K562 (cell line): ENCODE results near the gene SOD1. TPM values are rescaled to one million over a fixed set of nuclear protein-coding genes. Genes with fewer than 3 reads are reported as not detected.

Experiments
- ATAC-seq: fragments of 200-7000 bp; cut with Tn5 transposase; 3 replicates; pipeline ENCODE4 v1.9.1; 2020; ENCODE audit warnings: moderate library complexity
- BruUV-seq: library from RNA; stranded (reverse); fragments of 400-500 nt; replicated peaks from 2 replicates; lab custom pipeline; 2021; lab: Mats Ljungman, UMichigan
- CTCF ChIA-PET: fragments of 300-600 bp; formaldehyde crosslinking; extraction: SDS; loops from one replicate; lab custom pipeline; 2021; ENCODE audit warnings: low intra/inter-chr PET ratio; lab: Yijun Ruan, JAX
- POLR2A ChIA-PET: fragments of 300-600, 350-650 bp; sonication (Branson Sonifier 250); formaldehyde crosslinking; extraction: SDS; loops from one replicate; lab custom pipeline; 2021; ENCODE audit warnings: antibody characterized with exemption, inconsistent platforms; lab: Yijun Ruan, JAX
- DNase-seq, 4 experiments: peaks; one replicate each; pipeline versions ENCODE4 v3.0.0 to v3.0.0-alpha.2; 2011 to 2018; ENCODE audit warnings: low spot score in 3 of 4, mixed read lengths in 3 of 4; ENCODE audit errors: extremely low read depth in 1 of 4
- FAIRE-seq: peaks from 2 replicates; lab custom pipeline; 2011; peaks lifted over from hg19 to GRCh38; lab: Jason Lieb, UNC
- H2AFZ ChIP-seq: 2 replicates; pipeline ENCODE4 v1.6.0; 2011; ENCODE audit warnings: low read depth, low read length, control low read depth, inconsistent platforms
- H3K27ac ChIP-seq: fragments of 200-600 bp; 3 replicates; pipeline ENCODE4 v1.8.0; 2011; ENCODE audit warnings: low read depth, mild to moderate bottlenecking, control low read depth, inconsistent platforms, low read length, moderate library complexity, mixed read lengths; ENCODE audit errors: extremely low read depth
- H3K27me3 ChIP-seq, 2 experiments: fragments of 300-600 bp in 1 of 2; 2 replicates in 1 of 2; 3 replicates in 1 of 2; pipeline versions ENCODE4 v1.6.0 to v1.8.0; 2011; ENCODE audit warnings: inconsistent platforms in 2 of 2, low read length in 2 of 2, mild to moderate bottlenecking in 1 of 2, mixed read lengths in 1 of 2, moderate library complexity in 1 of 2; ENCODE audit not compliant: control insufficient read depth in 2 of 2, insufficient read depth in 2 of 2
- H3K36me3 ChIP-seq: fragments of 300-600 bp; 3 replicates; pipeline ENCODE4 v1.8.0; 2011; ENCODE audit warnings: mild to moderate bottlenecking, low read length, inconsistent platforms; ENCODE audit not compliant: control insufficient read depth, insufficient read depth
- H3K4me1 ChIP-seq, 2 experiments: fragments of 200-600 bp in 1 of 2; replicated peaks in 1 of 2; 2 replicates in 1 of 2; 3 replicates in 1 of 2; pipeline versions ENCODE4 v1.5.1 to v1.8.0; 2011; ENCODE audit warnings: inconsistent platforms in 2 of 2, low read length in 2 of 2, mild to moderate bottlenecking in 1 of 2, mixed read lengths in 1 of 2, moderate library complexity in 1 of 2; ENCODE audit not compliant: control insufficient read depth in 2 of 2, insufficient read depth in 2 of 2
- H3K4me2 ChIP-seq: 2 replicates; pipeline ENCODE4 v1.6.1; 2011; ENCODE audit warnings: low read length, control low read depth, inconsistent platforms, mixed read lengths; ENCODE audit not compliant: insufficient read depth
- H3K4me3 ChIP-seq: fragments of 200-600 bp; sonication (generic), shearing (Covaris generic); 2 replicates; pipeline ENCODE4 v1.5.1; 2016; ENCODE audit warnings: control low read depth, inconsistent platforms
- H3K79me2 ChIP-seq: fragments of 200-600 bp; 3 replicates; pipeline ENCODE4 v1.8.0; 2011; ENCODE audit warnings: low read length, inconsistent platforms; ENCODE audit not compliant: control insufficient read depth, insufficient read depth
- H3K9ac ChIP-seq, 2 experiments: 2 replicates each; pipeline versions ENCODE4 v1.6.0 to v1.6.1; 2011; ENCODE audit warnings: low read depth in 2 of 2, low read length in 2 of 2, control low read depth in 1 of 2, inconsistent platforms in 1 of 2, mild to moderate bottlenecking in 1 of 2, mixed read lengths in 1 of 2; ENCODE audit not compliant: insufficient read depth in 1 of 2
- H3K9me1 ChIP-seq: one replicate; pipeline ENCODE4 v1.6.0; 2011; ENCODE audit warnings: inconsistent platforms, mild to moderate bottlenecking, low read length, moderate library complexity; ENCODE audit not compliant: control insufficient read depth, insufficient read depth
- H3K9me3 ChIP-seq: replicated peaks from 2 replicates; pipeline ENCODE4 v1.5.1; 2011; ENCODE audit warnings: low read depth, low read length, inconsistent platforms; ENCODE audit not compliant: control insufficient read depth, insufficient read depth
- H4K20me1 ChIP-seq: replicated peaks from 2 replicates; pipeline ENCODE4 v1.6.1; 2011; ENCODE audit warnings: low read length, inconsistent platforms, mixed read lengths; ENCODE audit not compliant: control insufficient read depth, insufficient read depth
- NCOR1 ChIP-seq: fragments of 450-650 bp; IDR thresholded peaks from 2 replicates; pipeline ENCODE4 v1.6.1; 2016; ENCODE audit warnings: mild to moderate bottlenecking, moderate library complexity
- NFE2 ChIP-seq: IDR thresholded peaks from 2 replicates; pipeline ENCODE4 v1.6.1; 2014; ENCODE audit warnings: antibody characterized with exemption, low read depth
- RBM25 ChIP-seq: fragments of 200-400 bp; formaldehyde crosslinking; IDR thresholded peaks from 2 replicates; pipeline ENCODE4 v1.6.1; 2018; ENCODE audit warnings: low read length, low read depth, moderate library complexity; ENCODE audit not compliant: severe bottlenecking
- RFX1 ChIP-seq: fragments of 450-650 bp; IDR thresholded peaks from 2 replicates; pipeline ENCODE4 v1.6.1; 2016; ENCODE audit warnings: mild to moderate bottlenecking, moderate library complexity
- WGBS: fragments of 100-300 bp; shearing (Covaris generic); methylation state at CpG from one replicate; pipeline ENCODE4 v1.1.6; 2016; ENCODE audit warnings: low coverage, mixed read lengths; ENCODE audit not compliant: insufficient coverage; ENCODE audit errors: missing lambda C conversion rate; 5-methylcytosine and 5-hydroxymethylcytosine counted together
- in situ Hi-C: fragments of 300-500 bp; cut with MboI; formaldehyde crosslinking; loops from 4 replicates; pipeline ENCODE4 v1.15.0; 2018; ENCODE audit warnings: inconsistent platforms, mixed read lengths
- intact Hi-C: fragments of 100-400 bp; cut with micrococcal nuclease; formaldehyde crosslinking; loops from 2 replicates; pipeline ENCODE4 v1.14.2; 2022
- polyA plus RNA-seq, 8 experiments: library from polyadenylated mRNA; depleted of rRNA in 4 of 8; stranded (reverse) in 5 of 8; unstranded in 3 of 8; fragments of >200 nt; fragmentation: Nextera tagmentation in 2 of 8; fragmentation: Illumina TruSeq in 1 of 8; extraction: Ambion mirVana in 2 of 8; extraction: Trizol in 1 of 8; gene quantifications; 2 replicates each; pipeline versions ENCODE4 v1.2.1 to v1.2.3, GENCODE V29; 2011 to 2014; ENCODE audit warnings: inconsistent platforms in 1 of 8, missing spikeins in 1 of 8
- total RNA-seq, 7 experiments: library from RNA; depleted of rRNA in 6 of 7; stranded (reverse); fragments of >200 nt in 6 of 7; fragmentation: Illumina TruSeq in 2 of 7; extraction: Trizol in 2 of 7; gene quantifications; 2 replicates each; pipeline versions ENCODE4 v1.2.1 to v1.2.3, GENCODE V29; 2011 to 2021; ENCODE audit warnings: low replicate concordance in 1 of 7

The SOD1 gene
- total and polyA plus RNA-seq, 9 of the 15 experiments (the other 6 are each of a cell fraction or from before 2014, with no cell fraction given), result 452 to 1,409 (median 633) TPM

GRCh38 chr21:31713115-31713514 is 53.6 kb downstream of the SOD1 start:
- CTCF ChIA-PET, result no interaction called here
- ATAC-seq (no peak), FAIRE-seq (no peak), DNase-seq (no peak)
- peak overlapping the region in 1 of 2 experiments; percentile 42; a peak in 2 of 4 replicates for H3K9ac ChIP-seq
- H4K20me1 ChIP-seq, result peaks cover 29% of the 10 kb centered on the region
- BruUV-seq, result no TSS peak
- no peaks in the 10 kb centered on the region for H3K27me3 ChIP-seq
- H3K4me1 ChIP-seq, result peaks cover under 1 to 54% of the 10 kb centered on the region in 2 experiments
- intact Hi-C loops (no loop called here), in situ Hi-C loops (no loop called here)
- peaks cover 16% of the 10 kb centered on the region for H3K36me3 ChIP-seq
- H3K4me3 ChIP-seq, result no peak overlapping the region
- 0 out of 2 replicates have a peak overlapping the region, but pooled peaks have one; percentile 63 for H3K4me2 ChIP-seq
- no peaks in the 10 kb centered on the region for H3K9me3 ChIP-seq
- POLR2A ChIA-PET, result no interaction called here
- H3K79me2 ChIP-seq, result peaks cover 98% of the 10 kb centered on the region
- peak overlapping the region; percentile 86 for H3K27ac ChIP-seq
- H3K9me1 ChIP-seq, result no peaks in the 10 kb centered on the region
- 34% methylated on average over 3 of the region's 3 CpGs for WGBS
- no peak overlapping the region for H2AFZ ChIP-seq
- no peak for TF ChIP-seq NFE2
- TF ChIP-seq RFX1, result 0 out of 2 replicates have a peak, but pooled peaks have one; percentile 7
- TF ChIP-seq NCOR1, result no peak
- TF ChIP-seq RBM25, result peak; percentile 62
